ENCODE results near the gene MYCT1. TPM values are rescaled to one million over a fixed set of nuclear protein-coding genes. Genes with fewer than 3 reads are reported as not detected.
"Not testable (repeated sequence)": the region's sequence is repeated elsewhere in the genome, so short reads cannot be mapped to it uniquely, and the experiment has no call there.

The MYCT1 gene
- 0.15 and 0.52 TPM in 2 replicates for total RNA-seq

DNA sequence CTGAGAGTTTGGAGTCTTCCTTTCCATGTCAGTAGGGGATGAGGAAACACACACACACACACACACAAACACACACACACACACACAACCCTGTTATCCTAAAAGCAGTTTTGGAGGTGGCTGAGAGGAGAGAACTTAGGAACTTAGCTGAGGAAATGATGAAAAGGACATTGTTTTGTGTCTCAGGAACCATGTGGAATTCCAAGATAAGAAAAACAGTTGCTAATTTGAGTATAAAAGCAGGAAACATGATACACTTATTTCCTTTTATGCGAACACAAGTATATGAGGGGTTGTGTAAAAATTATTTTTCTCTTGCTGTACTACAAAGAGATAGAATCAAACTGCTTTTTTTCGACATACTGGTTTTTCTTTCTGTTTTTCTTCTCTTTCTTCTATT is at the start of gene MYCT1:
Gene MYCT1 (plus strand): TSS at position 264 of the 400 bp plus-strand sequence. CDS start 6 bp downstream, at position 270.
- DNase-seq (ENCODE audit: low read depth), result no peak

GRCh38 chr6:152648105-152648504 is 49.6 kb upstream of the MYCT1 start:
- no peak for DNase-seq (ENCODE audit: low read depth)

DNA sequence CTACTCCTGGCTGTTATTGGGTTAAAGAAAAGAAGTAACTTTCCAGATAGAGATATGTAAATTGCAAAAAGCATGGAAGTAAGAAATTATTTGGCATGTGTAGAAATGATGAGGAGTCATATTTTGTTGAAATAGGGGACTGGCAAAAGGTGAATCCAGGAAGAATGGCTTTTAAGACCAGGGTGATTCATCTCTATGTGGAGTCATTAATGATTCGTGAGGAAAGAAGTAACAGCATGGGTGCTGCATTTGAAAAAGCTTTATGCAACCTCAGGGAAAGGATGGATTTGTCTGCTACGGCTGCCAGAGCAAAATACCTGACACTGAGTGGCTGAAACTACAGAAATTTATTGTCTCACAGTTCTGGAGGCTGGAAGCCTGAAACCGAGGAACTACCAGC is 45.7 kb upstream of the MYCT1 start:
- DNase-seq (ENCODE audit: low read depth), result peak; percentile 70

- DNase-seq (ENCODE audit: low read depth), result no peak
Observed at GRCh38 chr6:152661776-152662175, 35.9 kb upstream of the MYCT1 start.

GRCh38 chr6:152669895-152670294 is 27.8 kb upstream of the MYCT1 start:
- peak; percentile 57 for DNase-seq (ENCODE audit: low read depth)

DNA sequence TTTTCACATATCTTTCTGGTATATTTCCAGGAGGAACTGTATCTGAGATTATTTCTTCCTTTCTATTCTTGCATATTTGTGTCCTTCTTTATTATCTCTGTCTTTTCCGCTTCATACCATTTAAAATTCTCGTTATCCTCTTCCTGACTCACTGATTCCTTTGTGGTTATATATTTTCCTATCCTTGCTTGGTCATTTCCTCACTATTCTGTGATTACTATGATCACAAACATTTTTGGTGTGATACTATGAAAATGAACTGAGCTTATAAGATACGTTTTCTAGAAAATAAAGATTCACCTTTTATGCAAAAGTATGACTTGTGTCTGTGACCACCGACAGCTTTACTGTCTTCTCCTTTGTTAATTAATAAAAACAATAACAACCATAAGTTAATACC is 26.5 kb upstream of the MYCT1 start:
- DNase-seq (ENCODE audit: low read depth), result no peak

- DNase-seq (ENCODE audit: low read depth), result no peak
Observed at GRCh38 chr6:152673236-152673635, 24.5 kb upstream of the MYCT1 start.

DNA sequence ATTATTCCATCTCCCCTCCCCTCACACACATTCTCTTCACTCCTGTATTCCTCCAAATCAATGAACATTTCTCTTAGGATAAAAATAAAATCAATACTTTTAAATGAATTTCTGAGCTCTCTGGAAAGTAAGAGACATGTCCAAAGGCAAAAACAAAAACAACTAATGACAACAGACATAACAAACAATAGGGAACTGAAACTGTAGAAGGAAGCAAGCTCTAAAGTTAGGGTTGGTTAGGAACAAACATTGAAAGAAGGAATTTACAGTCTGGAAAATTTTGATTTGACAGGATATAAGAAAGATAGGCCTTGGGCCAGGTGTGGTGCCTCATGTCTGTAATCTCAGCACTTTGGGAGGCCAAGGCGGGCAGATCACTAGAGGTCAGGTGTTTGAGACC is 17.5 kb upstream of the MYCT1 start:
- no peak for DNase-seq (ENCODE audit: low read depth)

DNA sequence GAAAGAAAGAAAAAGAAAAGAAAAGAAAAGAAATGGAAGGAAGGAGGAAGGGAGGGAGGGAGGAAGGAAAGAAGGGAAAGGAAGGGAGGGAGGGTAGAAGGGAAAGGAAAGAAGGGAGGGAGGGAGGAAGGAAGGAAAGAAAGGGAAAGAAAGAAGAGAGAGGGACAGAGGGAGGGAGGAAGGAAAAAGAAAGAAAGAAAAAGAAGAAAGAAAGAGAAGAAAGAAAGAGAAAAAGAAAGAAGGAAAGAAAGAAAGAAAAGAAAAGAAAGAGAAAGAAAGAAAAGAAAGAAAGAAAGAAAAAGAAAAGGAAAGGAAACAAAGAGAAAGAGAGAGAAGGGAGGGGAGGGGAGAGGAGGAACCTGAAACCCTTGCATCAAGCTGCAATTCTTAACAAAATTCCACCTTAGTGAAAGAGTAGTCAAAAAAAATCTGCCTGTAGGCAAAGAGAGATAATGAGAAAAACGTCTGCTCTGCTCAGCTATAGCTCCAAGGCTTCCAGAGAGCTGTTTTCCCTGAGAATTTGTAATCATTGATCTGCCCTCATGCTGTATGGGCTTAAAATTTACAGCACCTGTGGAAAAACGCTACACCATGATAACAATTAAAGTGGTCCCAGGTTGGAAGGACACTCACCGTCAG is 16.7 kb upstream of the MYCT1 start:
- DNase-seq (ENCODE audit: low read depth), result no peak

GRCh38 chr6:152682141-152682540 is 15.6 kb upstream of the MYCT1 start:
- DNase-seq (ENCODE audit: low read depth), result no peak

GRCh38 chr6:152682935-152683334 is 14.8 kb upstream of the MYCT1 start:
- DNase-seq (ENCODE audit: low read depth), result not testable (repeated sequence)

DNA sequence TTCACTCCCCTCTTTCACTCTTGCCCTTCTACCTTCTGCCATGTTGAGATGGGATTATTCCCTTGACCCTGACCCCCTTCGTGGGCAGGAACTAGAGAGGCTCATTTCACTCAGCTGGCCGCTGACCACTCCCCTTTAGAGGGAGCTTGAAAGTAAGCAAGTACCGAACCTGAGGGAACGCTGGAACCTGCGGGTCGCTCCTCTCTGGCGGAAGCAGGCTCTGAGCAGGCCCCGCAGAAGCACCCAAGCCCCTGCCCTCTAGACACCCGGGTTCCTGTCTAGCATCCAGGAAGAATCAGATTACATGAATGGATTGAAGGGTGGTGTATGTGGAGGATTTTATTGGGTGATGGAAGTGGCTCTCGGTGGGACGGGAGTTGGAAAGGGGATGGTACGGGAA is 11.9 kb upstream of the MYCT1 start:
- no peak for DNase-seq (ENCODE audit: low read depth)

DNA sequence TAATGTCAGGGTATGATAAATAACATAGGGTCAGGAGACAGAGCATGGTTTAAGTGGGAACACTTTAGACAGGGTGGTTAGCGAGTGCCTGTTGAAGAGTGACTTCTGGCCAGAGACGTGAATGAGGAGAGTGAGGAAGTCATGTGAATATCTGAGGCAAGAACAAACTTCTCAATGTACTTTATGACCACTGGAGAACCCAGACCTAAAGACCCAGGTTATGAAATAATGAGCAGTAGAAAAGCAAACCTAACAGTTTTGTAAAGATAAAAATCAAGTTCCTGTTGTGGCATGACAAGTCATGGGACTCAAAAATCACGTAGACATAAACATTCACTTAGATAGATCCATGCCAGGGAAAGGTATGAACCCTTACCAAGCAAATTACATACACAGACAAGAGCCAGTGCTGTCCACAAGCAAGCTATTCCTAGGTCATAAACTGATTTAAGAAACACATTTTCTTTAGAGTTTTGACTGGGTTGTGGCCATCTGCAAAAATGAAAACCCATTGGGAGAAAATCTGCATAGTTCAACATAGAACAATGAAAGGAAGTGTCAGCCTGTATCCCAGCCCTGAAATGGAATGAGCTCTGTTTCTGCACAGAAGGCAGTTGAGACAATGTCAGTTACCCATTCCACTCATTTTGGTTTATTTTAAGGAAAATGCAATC is 2.2 kb upstream of the MYCT1 start:
- no peak for DNase-seq (ENCODE audit: low read depth)

- peak; percentile 11 for DNase-seq (ENCODE audit: low read depth)
Observed at GRCh38 chr6:152696522-152696921, 1.2 kb upstream of the MYCT1 start.

- DNase-seq (ENCODE audit: low read depth), result no peak
Observed at GRCh38 chr6:152698692-152699091, 995 bp downstream of the MYCT1 start.

GRCh38 chr6:152700427-152700826 is 2.7 kb downstream of the MYCT1 start:
- no peak for DNase-seq (ENCODE audit: low read depth)

DNA sequence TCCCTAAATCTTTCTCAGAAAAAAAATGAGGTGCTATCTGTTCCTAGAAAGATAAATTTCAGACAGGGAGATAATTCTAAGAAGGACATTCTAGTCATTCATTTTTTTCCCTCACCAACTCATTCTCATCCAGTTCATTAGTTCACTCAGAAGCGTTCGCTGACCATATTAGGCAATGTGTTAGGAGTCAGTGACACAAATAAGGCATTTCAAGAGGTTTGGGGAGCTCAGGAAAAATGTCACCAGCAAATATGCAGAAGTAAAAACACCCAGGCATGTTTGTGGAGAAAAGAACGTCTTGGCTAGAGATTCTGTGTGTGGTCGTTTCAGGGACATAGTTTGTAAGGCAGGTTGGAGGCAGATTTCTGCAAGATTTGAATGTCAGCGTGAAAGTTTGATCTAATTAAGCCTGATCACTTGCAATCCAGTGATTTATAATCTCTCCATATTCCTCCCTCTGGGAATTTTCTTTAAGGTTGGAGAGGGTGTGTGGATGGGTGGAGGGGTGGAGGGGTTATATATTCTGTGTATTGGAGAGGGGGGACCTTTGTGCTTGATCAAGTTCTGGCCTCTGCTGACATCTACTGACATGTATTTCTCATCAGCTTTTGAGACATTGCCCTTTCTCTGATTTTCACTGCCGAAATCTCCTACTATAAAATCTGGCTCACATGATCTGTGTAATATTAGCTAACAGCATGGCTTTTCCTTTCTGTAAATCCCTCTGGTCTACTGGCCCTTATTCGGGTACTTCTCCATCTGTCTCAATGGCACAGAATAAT is 3.6 kb downstream of the MYCT1 start:
- peak; percentile 3 for DNase-seq (ENCODE audit: low read depth)

- DNase-seq (ENCODE audit: low read depth), result no peak
Observed at GRCh38 chr6:152701863-152702401, 4.2 kb downstream of the MYCT1 start.

- not testable (repeated sequence) for DNase-seq (ENCODE audit: low read depth)
Observed at GRCh38 chr6:152703750-152704149, 6.1 kb downstream of the MYCT1 start.

DNA sequence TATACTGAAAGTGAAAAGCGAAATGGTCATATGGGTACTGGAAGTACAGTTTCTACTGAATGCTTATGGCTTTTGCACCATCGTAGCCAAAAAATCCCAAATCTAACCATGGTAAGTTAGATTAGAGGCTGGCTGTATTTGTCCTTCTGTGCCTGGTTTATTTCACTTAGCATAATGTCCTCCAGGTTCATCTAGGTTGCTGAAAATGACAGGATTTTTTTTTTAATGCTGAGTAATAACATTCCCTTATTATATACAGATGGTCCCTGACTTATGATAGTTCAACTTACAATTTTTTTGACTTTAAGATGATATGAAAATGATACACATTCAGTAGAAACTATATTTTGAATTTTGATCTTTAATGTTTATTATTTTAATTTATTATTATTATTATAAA is 7.6 kb downstream of the MYCT1 start:
- no peak for DNase-seq (ENCODE audit: low read depth)

DNA sequence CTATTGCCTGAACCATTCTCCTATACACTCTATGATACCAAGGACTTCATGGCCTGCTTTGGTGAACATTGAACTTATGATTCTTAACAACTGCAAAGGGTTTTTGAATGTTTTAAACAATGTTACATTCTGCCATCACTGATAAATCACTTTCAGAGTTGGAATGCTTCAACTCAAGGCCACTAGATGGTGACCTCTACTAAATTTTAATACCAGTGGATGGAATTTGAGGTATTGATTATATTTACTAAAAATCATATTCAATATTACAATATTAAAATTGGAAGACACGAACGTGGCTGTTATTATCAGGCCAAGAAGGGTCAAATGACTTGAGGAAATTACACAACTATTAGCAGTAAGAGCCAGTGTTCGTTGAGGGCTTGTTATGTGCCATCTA is 18.6 kb downstream of the MYCT1 start:
- no peak for DNase-seq (ENCODE audit: low read depth)

DNA sequence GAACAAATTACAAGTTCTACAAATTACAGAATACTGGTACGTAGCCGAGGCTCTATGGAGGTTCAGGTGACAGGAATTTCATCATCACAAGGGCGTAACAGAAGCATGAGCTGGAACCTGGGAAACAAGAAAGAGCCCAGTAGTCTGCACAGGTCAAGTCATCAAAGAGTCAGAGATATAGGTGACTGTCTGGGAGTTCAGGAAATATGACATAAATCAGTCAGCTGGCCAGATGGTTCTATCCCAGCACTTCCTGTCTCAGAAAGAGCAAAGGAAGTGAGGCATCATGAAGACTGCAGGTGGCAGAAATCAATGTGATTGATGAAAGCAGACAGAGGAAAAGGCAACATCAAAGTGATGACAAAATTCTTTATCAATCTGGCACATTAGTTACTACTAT is 23.3 kb downstream of the MYCT1 start:
- DNase-seq (ENCODE audit: low read depth), result peak; percentile 41

DNA sequence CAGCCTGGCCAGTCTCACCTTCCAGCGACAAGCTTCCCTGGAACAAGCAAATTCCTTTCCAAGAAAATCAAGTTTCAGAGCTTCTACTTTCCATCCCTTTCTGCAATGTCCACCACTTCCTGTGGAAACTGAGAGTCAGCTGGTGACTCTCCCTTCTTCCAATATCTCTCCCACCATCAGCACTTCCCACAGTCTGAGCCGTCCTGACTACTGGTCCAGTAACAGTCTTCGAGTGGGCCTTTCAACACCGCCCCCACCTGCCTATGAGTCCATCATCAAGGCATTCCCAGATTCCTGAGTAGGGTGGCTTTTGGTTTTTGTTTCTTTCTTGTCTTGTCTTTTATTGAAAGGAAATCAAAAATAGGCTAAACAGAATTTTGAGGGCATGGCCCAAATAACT is 24.3 kb downstream of the MYCT1 start:
- no peak for DNase-seq (ENCODE audit: low read depth)
